Spinal cord (tissue), 10 donors: ENCODE data around the gene NAP1L1. TPM values are rescaled to one million over a fixed set of nuclear protein-coding genes. Genes with fewer than 3 reads are reported as not detected.
A peak's percentile ranks its signal among the peaks of the same experiment; 100 is the strongest.

ENCODE experiments used
- DNase-seq, 6 donors: peaks; one replicate each; pipeline versions ENCODE4 v3.0.0 to v3.0.0-alpha.2; 2013 to 2015; ENCODE audit warnings: low spot score in 6 of 6, low read depth in 4 of 6
- H3K27ac ChIP-seq: one replicate; pipeline ENCODE4 v1.5.1; 2013; ENCODE audit warnings: low read depth, low read length, control low read depth
- H3K27me3 ChIP-seq: one replicate; pipeline ENCODE4 v1.6.1; 2013; ENCODE audit warnings: low read length; ENCODE audit not compliant: control insufficient read depth, insufficient read depth
- H3K36me3 ChIP-seq: one replicate; pipeline ENCODE4 v1.6.1; 2013; ENCODE audit warnings: low read length; ENCODE audit not compliant: control insufficient read depth, insufficient read depth
- H3K4me1 ChIP-seq: one replicate; pipeline ENCODE4 v1.6.1; 2013; ENCODE audit warnings: low read length; ENCODE audit not compliant: control insufficient read depth, insufficient read depth
- H3K4me3 ChIP-seq: one replicate; pipeline ENCODE4 v1.5.1; 2013; ENCODE audit warnings: low read depth, low read length, control low read depth
- H3K9me3 ChIP-seq: one replicate; pipeline ENCODE4 v1.6.1; 2013; ENCODE audit warnings: low read length; ENCODE audit not compliant: control insufficient read depth, insufficient read depth
- WGBS: methylation state at CpG from one replicate; pipeline ENCODE4 v1.1.5; 2013; ENCODE audit warnings: missing lambda C conversion rate; ENCODE audit not compliant: insufficient coverage; 5-methylcytosine and 5-hydroxymethylcytosine counted together
- polyA plus RNA-seq, 2 donors: library from polyadenylated mRNA; unstranded; fragments of 120-200 nt; gene quantifications; one replicate each; pipeline ENCODE4 v1.2.1, GENCODE V29; 2013; ENCODE audit not compliant: insufficient read length in 2 of 2
- total RNA-seq, 2 donors: library from RNA; depleted of rRNA in 1 of 2; stranded (reverse); fragments of 120-200 nt in 1 of 2; fragments of >200 nt in 1 of 2; gene quantifications; one replicate each; pipeline versions ENCODE4 v1.2.3 to v1.2.4, GENCODE V29; 2013 to 2014
- donor health status: healthy.

NAP1L1 gene
- total and polyA plus RNA-seq, 4 donors: 293 to 495 (median 335) TPM

DNA sequence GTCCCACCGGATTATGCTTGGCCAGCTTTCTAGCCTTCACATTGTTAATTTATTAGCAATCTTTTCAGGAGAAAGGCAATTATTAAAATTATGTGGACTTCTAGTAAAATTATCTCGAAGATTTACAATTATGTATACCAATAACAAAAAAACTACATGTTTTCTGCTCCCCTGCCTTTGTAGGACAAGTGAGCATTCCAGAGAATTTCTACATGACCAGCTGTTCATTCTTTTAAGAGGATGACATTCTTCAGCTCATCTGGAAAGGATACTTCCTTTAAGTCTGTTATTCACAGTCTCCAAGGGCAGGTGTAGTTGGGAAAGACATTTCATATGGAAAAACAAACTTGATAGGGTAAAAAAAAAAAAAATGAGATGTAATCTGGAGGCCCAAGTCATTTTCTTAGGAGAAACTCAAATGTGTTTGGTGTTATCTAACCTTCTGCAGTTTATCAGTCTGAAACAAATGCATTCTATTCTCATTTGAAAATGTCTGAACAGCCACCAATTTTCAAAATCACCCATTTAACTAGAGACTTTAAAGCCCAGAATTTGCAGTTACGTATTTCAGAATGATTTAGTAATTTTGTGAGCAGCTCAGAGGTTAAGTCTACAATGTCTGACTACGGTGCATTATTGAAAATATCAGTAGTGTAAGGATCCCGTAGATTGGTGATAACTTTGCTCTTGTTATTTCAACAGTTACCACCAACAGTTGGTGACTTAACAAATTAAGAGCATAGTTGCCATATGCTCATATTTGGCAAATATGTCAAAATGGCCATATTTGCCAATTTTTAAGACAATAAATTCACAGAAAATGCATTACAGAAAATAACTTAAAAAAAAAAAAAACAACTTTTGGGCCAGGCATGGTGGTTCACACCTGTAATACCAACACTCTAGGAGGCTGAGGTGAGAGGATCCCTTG is 51.1 kb downstream of the NAP1L1 start:
- Histone ChIP-seq H3K36me3 (no peaks in the 10 kb centered on the region), H3K9me3 (no peaks in the 10 kb centered on the region), H3K27me3 (no peaks in the 10 kb centered on the region), H3K27ac (peak overlapping the region; percentile 99), H3K4me1 (peaks cover 11% of the 10 kb centered on the region), H3K4me3 (peak overlapping the region; percentile 96)
- WGBS: no CpG with 5 or more reads among the region's 5 CpGs
- peak in 1 of 6 donors; percentile 18 for DNase-seq

DNA sequence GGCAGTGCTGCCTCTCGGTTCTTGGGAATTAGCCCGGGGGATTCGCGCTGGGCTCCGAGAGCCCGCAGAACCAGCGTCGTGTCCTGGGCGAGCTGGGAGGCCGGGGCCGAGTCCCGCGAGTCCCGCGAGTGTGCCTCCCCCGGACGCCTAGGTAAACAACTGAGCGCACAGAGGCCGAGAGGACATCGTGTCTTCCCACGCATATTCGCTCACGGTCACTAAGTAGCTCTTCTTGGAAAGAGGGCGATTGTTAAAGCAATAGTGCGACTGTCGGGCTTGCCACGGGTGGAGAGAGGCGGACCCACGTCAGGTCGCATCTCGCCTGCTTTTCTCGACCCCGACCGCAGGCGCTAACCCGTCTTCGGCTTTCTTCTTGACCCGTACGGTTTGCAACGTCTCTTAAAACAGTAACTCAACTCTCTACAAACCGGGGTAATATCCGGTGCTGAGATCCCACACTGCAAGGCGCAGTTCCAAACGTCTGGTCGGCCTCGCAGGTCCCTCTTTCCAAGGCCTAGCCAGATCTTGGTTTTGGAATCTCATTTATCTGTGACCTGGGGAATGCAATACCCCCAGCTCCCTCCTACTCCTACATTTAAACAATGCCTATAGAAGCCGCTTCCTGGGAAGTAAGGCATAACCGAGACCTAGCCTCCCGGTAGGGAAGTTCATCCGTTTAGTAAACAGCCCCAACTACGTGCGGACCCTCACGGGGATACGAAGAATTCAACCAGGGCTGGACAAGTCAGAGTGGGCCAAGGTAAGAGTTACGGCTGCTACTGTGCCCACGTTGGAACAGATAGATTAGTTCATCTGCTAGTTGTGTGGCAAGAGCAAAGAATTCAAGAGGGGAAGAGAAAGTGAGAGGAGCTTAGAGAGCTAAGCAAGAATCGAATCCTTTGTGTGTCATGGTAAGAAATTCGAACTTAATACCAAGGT is 52.2 kb downstream of the NAP1L1 start:
- H3K4me1 ChIP-seq: peaks cover 14% of the 10 kb centered on the region
- no peaks in the 10 kb centered on the region for H3K36me3 ChIP-seq
- WGBS: 2% methylated on average over 58 of the region's 58 CpGs
- H3K4me3 ChIP-seq: peak overlapping the region; percentile 96
- DNase-seq: peak in 3 of 6 donors; percentile 38 to 73 (median 64)
- H3K27ac ChIP-seq: peak overlapping the region; percentile 99
- no peaks in the 10 kb centered on the region for H3K9me3 ChIP-seq
- H3K27me3 ChIP-seq: no peaks in the 10 kb centered on the region

DNA sequence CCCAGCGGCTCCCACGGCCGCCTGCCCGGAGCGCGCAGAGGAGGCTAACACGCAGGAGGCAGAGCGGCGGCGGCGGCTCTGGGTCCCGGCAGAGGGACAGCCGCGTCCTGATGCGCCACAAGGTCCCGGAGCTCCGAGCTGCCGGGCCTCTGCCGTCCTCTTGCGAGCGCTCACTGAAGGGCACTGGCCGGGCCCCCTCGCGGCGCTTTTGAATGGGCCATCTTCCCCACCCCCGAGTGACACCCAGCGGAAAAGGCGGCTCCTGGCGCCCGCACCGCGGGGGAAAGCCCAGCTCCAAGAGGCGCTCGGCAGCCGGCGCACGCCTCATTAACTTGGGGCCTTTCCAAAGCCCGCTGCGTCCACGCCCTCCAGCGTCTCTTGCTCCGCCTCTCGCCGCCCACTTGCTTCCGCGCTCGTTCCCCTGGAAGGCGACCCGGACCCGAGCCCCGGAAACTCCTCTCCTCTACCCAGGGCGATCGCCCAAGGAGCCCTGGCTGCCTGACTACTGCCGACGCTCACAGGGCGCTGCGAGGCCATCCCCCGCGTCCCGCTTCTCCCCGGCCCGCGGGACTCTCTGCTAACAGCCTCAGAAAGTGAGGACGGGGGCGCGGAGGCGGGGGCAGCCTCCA is 53.0 kb downstream of the NAP1L1 start, which contains the start of gene PHLDA1:
TSS of gene PHLDA1 (minus strand) at position 363 of the 629 bp plus-strand sequence.
- peak; percentile 80 to 98 (median 87) for DNase-seq
- Histone ChIP-seq H3K4me1 (peaks cover 14% of the 10 kb centered on the region), H3K27me3 (no peaks in the 10 kb centered on the region), H3K4me3 (peak within 1 kb of the TSS; percentile 96), H3K27ac (peak within 1 kb of the TSS; percentile 99), H3K9me3 (no peaks in the 10 kb centered on the region), H3K36me3 (no peaks in the 10 kb centered on the region)
- WGBS: under 1% methylated on average over 67 of the region's 67 CpGs

GRCh38 chr12:76031081-76031413 is 53.4 kb downstream of the NAP1L1 start:
- Histone ChIP-seq H3K27me3 (no peaks in the 10 kb centered on the region), H3K4me1 (peaks cover 14% of the 10 kb centered on the region), H3K4me3 (peak overlapping the region; percentile 96), H3K36me3 (no peaks in the 10 kb centered on the region), H3K27ac (peak overlapping the region; percentile 99), H3K9me3 (no peaks in the 10 kb centered on the region)
- WGBS: 0% methylated on average over 26 of the region's 26 CpGs
- peak in 2 of 6 donors; percentile 22 to 82 for DNase-seq

DNA sequence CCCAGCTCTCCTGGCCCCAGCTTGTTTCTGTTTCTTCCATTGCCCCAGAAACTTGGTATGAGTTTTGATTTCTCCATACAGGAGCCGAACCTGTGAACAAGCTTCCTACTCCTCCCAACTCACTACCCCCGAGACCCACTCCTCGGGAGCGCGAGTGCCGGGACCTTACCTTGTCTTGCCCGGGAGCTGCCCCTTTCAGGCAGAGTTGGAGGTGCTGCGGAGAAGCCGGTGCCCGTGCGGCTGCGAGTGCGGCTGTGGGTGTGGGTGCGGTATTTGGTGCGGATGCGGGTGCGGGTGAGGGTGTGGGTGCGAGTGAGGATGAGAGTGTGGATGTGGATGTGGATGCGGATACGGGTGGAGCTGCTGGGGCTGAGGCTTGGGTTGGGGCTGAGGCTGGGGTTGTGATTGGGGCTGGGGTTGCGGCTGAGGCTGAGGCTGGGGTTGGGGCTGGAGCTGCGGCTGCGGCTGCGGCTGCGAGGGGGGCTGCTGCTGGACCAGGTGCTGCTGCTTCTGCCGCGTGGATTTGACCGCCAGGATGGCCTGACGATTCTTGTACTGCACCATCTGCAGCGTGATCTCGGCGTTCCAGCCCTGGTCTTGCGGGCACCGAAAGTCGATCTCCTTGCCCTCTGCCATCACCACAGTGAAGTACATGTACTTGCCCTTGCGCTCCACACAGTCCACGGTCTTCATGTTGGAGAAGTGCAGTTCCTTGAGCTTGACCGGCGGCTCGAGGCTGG is 54.0 kb downstream of the NAP1L1 start:
- no peaks in the 10 kb centered on the region for H3K36me3 ChIP-seq
- 0% methylated on average over 38 of the region's 40 CpGs for WGBS

DNA sequence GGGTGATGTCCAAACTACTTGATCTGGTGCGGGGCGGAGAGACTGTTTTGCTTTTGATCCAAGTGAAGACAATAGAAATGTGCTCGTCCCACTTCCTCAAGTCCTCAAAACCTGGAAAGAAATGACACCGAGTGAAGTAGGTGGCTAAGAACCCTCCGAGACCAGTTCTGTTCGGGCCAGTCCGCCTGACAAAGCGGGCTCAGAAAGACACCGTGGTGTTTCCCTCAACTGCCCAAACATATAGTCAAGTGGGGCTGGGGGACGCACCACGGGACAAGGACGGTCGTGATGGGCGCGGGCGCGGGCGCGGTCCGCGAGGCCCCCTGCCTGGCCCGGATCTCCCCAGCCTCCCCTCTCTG is 54.5 kb downstream of the NAP1L1 start:
- H3K27me3 ChIP-seq: no peaks in the 10 kb centered on the region
- no peaks in the 10 kb centered on the region for H3K36me3 ChIP-seq
- no peaks in the 10 kb centered on the region for H3K9me3 ChIP-seq
- H3K4me1 ChIP-seq: peaks cover 14% of the 10 kb centered on the region
- peak overlapping the region; percentile 99 for H3K27ac ChIP-seq
- peak in 1 of 6 donors; percentile 63 for DNase-seq
- 0% methylated on average over 20 of the region's 22 CpGs for WGBS
- peak overlapping the region; percentile 96 for H3K4me3 ChIP-seq

More for the DNA sequence above, 54.0 kb downstream of the NAP1L1 start:
- Histone ChIP-seq H3K9me3 (no peaks in the 10 kb centered on the region), H3K4me1 (peaks cover 14% of the 10 kb centered on the region), H3K27ac (peak overlapping the region; percentile 99), H3K27me3 (no peaks in the 10 kb centered on the region), H3K4me3 (peak overlapping the region; percentile 96)
- DNase-seq: peak in 2 of 6 donors; percentile 68 to 77

GRCh38 chr12:76028571-76029277 is 55.8 kb downstream of the NAP1L1 start:
- Histone ChIP-seq H3K4me3 (peak overlapping the region; percentile 96), H3K27me3 (no peaks in the 10 kb centered on the region), H3K4me1 (peaks cover 14% of the 10 kb centered on the region), H3K27ac (peak overlapping the region; percentile 99), H3K36me3 (no peaks in the 10 kb centered on the region), H3K9me3 (no peaks in the 10 kb centered on the region)
- peak in 2 of 6 donors; percentile 48 to 61 for DNase-seq
- WGBS: 47% methylated on average over 2 of the region's 3 CpGs

DNA sequence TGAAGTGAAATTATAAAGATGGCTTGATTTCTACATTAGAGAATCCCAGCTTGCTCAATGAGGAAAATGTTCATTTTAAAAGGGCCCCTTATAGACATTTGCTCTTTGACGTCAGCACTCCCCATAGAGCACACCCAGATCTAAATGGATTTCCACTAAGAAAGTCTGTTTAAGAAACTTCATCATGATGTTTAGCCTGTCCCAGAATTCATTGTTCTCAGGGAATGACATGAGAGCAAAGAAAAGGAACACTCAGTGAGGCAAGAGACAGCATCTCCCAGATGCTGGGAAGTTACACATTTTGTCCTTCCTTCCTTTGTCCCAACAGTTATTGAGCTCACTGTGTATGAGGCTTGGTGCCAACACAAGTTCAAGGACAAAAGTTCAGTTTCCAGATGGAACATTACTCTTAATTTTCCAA is 57.8 kb downstream of the NAP1L1 start:
- Histone ChIP-seq H3K27me3 (no peaks in the 10 kb centered on the region), H3K27ac (peak overlapping the region; percentile 61), H3K9me3 (no peaks in the 10 kb centered on the region), H3K4me3 (no peak overlapping the region), H3K36me3 (no peaks in the 10 kb centered on the region), H3K4me1 (peaks cover 4% of the 10 kb centered on the region)
- WGBS: no CpG with 5 or more reads among the region's 1 CpG
- peak in 1 of 6 donors; percentile 34 for DNase-seq
